Activated gamma-delta T cell treated with anti-CD3 and anti-CD28 coated beads, Interleukin-2, amount 50 U/mL, for 16 hours (primary cell): ENCODE results near the gene ASB1.
"Not testable (repeated sequence)": the region's sequence is repeated elsewhere in the genome, so short reads cannot be mapped to it uniquely, and the experiment has no call there.

Experiments
- DNase-seq: peaks from one replicate; pipeline ENCODE4 v3.0.0-alpha.2; 2020; ENCODE audit warnings: low read depth

Gene ASB1

DNA sequence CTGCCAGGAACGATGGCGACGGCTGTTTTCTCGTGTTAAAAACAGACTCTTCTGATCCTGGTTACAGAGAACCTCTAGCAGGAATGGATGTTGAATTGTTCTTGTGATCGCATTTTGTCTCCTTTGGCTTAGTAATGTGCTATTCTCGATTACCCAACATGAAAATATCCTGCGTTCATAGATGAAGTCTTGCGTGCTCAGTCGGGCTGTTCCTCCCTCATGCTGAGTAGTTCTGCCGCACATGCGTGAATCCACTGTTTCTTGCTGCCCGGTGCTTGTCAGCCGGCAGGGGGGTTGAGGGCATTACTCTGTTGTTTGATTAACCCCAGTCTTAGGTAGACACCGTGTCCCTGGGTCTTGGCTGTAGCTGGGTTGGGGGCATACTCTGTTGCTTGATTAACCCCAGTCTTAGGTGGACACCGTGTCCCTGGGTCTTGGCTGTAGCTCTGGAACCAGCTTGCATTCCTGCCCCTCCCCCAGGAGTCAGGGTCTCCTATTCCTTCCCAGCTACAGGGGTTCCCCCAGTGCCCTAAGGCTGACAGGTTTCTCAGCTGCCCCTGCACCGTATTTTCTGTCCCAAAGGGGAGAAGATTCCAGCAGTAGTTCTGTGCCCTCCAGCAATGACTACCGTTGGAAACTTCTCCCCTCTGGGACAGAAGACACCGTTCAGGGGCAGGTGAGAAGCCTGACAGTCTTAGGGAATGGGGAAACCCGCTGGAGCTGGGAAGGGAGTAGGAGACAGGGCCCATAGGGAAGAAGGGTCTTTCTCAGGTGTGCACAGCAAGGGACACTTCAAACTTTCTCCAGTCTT lies 22.1 kb upstream of the ASB1 start:
- no peak for DNase-seq

- not testable (repeated sequence) for DNase-seq
Measured at GRCh38 chr2:238405217-238405555, 21.5 kb upstream of the ASB1 start.

DNA sequence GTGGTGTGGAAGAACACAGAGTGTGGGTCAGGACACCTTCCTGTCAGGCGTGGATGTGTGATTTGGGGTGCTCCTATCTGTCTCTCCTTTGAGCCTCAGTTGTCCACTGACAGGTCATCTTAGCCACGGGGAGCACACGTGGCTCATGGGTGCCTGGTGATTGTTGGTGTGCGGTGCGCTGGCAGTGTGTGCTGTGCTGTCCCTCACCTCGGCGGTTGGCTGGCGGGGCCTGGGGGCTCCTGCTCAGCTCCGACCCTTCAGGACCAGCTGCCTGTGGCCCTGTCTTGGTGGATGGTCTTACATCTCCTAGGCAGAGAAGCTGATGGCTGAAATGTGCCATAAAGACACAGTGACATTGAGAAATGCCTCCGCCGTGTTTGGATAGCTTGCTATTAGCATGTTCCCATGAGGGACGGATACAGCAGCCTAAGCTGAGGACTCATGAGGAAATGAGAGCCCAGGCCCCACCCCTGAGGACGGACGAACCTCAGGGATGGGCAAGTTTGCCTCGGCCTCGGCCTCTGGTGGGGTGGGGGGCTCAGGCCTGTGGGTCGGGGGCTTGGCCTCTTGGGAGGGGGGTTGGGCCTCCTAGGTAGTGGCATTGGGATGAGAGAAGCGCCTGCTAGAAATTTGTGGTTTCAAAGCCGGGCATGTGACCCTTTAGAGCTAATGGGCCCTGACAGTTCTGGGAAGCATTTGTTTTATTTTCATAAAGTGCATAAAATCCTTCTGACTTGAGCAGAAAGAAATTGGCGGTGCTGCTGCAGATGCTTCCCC lies 20.3 kb upstream of the ASB1 start:
- no peak for DNase-seq

DNA sequence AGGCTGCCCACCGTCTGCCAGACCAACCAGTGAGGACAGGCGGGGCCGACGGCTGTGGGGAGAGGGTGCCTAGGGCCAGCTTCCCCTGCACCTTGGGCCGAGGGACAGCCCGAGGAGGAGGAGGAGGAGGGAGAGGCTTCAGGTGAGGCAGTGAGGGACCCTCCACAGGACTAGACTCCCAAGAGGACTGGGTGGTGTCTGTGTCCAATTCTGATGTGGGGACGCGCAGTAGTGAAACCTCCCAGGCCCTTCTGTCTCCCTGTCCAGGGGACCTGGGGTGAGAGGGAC lies 19.8 kb upstream of the ASB1 start:
- DNase-seq = no peak

DNA sequence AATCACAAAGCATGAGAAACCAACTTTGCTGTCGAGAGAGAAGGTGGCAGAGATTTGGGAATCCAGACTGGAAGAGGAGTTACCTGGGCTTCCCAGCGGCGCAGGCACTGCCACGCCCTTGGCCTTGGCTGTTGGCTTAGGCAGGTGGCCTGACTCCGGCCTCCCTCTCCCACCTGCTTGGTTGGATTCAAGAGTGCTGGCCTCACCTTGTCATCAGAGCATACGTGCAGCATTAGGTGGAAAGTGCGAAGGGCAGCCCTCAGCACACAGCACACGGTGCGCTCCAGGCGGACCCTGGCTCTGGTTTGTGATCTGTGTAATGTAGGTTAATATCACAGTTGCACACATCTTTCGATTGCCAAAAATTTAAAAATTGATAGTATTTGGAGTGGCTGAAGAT lies 19.2 kb upstream of the ASB1 start:
- DNase-seq = no peak

GRCh38 chr2:238408615-238409340 lies 17.9 kb upstream of the ASB1 start:
- DNase-seq = no peak

DNA sequence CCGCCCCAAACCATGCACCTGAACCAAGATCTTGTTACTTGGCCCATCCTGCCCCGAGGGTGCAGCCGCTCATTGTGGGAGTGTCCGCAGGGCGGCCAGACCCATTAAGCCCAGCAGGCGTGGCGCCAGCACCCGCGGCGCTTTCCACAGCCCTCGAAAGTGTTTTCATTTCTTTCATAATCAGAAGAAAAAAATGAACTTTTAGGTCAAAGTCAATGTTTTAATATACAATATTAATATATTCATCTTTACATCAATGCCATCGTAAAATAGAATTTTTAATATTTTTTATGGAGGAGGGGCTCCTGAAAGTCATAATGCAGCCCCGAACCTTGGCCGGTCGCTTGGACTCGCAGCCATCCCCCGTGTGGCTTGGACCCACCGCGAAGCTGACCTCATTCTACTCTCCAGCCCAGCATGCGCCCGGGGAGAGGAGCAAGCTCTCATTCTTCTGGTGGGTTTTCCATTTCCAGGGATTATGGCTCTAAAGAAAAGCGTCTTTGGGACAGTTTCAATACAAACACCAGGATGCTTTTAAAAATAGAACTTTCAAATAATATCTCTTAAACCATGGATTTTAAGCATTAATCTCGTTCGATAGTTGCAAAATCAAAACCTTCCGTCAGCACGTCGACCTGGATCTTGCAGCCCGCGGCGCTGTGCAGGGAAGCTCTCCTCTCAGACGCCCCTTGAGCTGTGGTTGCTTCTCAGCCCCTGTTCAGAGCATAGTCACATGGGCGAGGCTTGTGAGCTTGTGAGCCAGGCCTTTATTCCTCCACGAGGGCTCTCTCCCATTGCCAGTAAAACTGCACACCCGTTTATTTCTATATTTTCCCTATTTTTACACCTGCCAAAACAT lies 17.2 kb upstream of the ASB1 start:
- no peak for DNase-seq

- no peak for DNase-seq
Measured at GRCh38 chr2:238412067-238412767, 14.5 kb upstream of the ASB1 start.

- DNase-seq = no peak
Measured at GRCh38 chr2:238413368-238413767, 13.4 kb upstream of the ASB1 start.

- DNase-seq = no peak
Measured at GRCh38 chr2:238415036-238415764, 11.5 kb upstream of the ASB1 start.

GRCh38 chr2:238415893-238416292 lies 10.8 kb upstream of the ASB1 start:
- no peak for DNase-seq

- no peak for DNase-seq
Measured at GRCh38 chr2:238418196-238418998, 8.3 kb upstream of the ASB1 start.

DNA sequence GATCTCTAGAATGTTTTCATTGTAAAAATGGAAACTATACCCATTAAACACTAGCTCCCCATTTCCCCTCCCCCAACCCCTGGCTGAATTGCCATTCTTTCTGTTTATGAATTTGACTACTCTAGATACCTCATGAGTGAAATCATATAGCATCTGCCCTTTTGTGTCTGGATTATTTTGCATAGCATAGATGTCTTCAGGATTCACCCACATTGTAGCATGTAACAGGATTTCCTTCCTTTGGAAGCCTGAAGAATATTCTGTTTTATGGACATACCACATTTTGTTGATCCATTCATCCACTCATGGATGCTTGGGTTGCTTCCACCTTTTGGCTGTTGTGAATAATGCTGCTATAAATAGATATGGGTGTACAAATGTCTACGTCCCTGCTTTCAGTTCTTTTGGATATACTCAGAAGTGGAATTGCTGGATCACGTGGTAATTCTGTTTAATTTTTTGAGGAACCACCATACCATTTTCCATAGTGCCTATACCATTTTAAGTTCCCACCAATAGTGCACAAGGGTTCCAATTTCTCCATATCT lies 7.7 kb upstream of the ASB1 start:
- no peak for DNase-seq

- no peak for DNase-seq
Measured at GRCh38 chr2:238420442-238420841, 6.3 kb upstream of the ASB1 start.

DNA sequence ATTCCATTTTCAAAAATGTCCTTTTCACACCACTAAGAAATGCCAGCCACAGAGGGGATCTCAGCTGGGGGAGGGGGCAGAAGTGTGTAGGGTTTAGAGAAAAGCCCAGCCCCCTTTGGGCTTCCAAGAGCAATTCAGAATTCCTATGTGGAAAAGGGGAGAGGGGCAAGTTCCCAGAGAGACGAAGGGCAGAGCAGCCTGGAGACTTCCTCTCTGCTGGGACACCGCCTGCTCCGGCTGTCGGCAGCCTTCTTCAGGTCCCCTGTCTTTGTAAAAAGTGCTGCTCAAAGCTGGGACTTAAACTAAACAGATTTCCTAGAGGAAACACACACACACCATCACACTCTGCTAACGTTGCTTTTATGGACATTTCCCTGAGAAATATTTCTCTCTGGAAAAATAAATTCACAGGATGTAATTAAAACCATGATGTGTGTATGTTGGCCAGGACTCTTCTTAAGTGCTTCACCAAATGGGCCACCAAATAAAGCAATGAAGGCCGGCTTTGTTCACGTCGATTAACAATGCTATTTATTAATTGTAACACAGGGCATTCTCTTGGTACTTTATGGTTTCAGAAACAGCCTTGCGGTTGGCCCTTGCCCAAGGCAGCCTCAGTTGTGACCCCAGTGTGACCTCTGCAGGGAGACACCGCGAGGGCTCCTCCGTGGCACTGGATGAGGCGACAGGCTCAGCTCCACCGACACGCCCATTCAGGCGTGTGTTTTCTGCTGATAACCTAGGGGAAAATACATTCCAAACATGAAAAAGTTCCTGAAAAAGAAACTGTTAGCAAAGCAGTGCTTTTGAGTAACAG lies 5.6 kb upstream of the ASB1 start:
- DNase-seq = no peak

DNA sequence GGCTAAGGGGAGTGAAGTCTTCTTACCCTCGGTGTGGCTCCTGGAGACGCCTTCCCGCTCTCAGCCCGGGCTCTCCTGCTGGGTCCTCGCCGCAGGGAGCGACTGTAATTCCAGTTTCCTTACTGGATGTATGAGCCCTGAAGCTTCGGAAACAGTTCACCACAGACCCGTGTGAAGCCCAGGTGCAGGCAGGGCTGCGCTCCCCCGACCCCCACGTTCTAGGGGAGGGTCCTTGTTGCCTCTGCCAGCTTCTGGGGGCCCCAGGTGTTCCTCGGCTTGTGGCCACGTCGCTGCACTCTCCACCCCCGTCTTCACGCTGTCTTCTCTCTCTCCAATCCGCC lies 5.1 kb upstream of the ASB1 start:
- no peak for DNase-seq

GRCh38 chr2:238422285-238422684 lies 4.4 kb upstream of the ASB1 start:
- no peak for DNase-seq

GRCh38 chr2:238422940-238423339 lies 3.8 kb upstream of the ASB1 start:
- DNase-seq = no peak
